MM.1S (cell line): ENCODE data around the gene TRIM59.

Source experiments
- DNase-seq: peaks from one replicate; pipeline ENCODE4 v3.0.0-alpha.2; 2015
- H2AFZ ChIP-seq: fragments of 300-600 bp; sonication (generic); 2 replicates; pipeline ENCODE4 v1.6.0; 2016; ENCODE audit warnings: antibody characterized with exemption, low read length
- H3F3A ChIP-seq: fragments of 300-600 bp; sonication (generic); 2 replicates; pipeline ENCODE4 v1.6.1; 2016; ENCODE audit warnings: mild to moderate bottlenecking, antibody characterized with exemption, low read length, moderate library complexity, mixed read lengths; ENCODE audit not compliant: insufficient read depth
- H3K27ac ChIP-seq: fragments of 300-600 bp; sonication (generic); 2 replicates; pipeline ENCODE4 v1.5.1; 2016; ENCODE audit warnings: mild to moderate bottlenecking, low read length
- H3K27me3 ChIP-seq: fragments of 300-600 bp; sonication (generic); replicated peaks from 2 replicates; pipeline ENCODE4 v1.6.0; 2016; ENCODE audit warnings: low read length; ENCODE audit not compliant: insufficient read depth
- H3K36me3 ChIP-seq: fragments of 300-600 bp; sonication (generic); replicated peaks from 2 replicates; pipeline ENCODE4 v1.6.1; 2016; ENCODE audit warnings: mild to moderate bottlenecking, low read length, mixed read lengths; ENCODE audit not compliant: insufficient read depth
- H3K4me1 ChIP-seq: fragments of 300-600 bp; sonication (generic); 2 replicates; pipeline ENCODE4 v1.6.1; 2016; ENCODE audit warnings: low read length, mixed read lengths
- H3K4me2 ChIP-seq: fragments of 300-600 bp; sonication (generic); 2 replicates; pipeline ENCODE4 v1.6.0; 2016; ENCODE audit warnings: low read depth, low read length
- H3K4me3 ChIP-seq: fragments of 300-600 bp; sonication (generic); 2 replicates; pipeline ENCODE4 v1.5.1; 2016; ENCODE audit warnings: low read length, mixed read lengths
- H3K79me2 ChIP-seq: fragments of 300-600 bp; sonication (generic); 2 replicates; pipeline ENCODE4 v1.6.1; 2016; ENCODE audit warnings: mixed run types, low read length, mixed read lengths
- H3K9ac ChIP-seq: fragments of 300-600 bp; sonication (generic); 2 replicates; pipeline ENCODE4 v1.6.1; 2016; ENCODE audit warnings: low read length, mixed read lengths
- H3K9me2 ChIP-seq: fragments of 300-600 bp; sonication (generic); replicated peaks from 2 replicates; pipeline ENCODE4 v1.6.1; 2016; ENCODE audit warnings: mild to moderate bottlenecking, low read length, mixed read lengths; ENCODE audit not compliant: insufficient read depth
- H3K9me3 ChIP-seq: fragments of 300-600 bp; sonication (generic); replicated peaks from 2 replicates; pipeline ENCODE4 v1.6.1; 2016; ENCODE audit warnings: mild to moderate bottlenecking, low read length, mixed read lengths; ENCODE audit not compliant: insufficient read depth
- H4K20me1 ChIP-seq: fragments of 300-600 bp; sonication (generic); 2 replicates; pipeline ENCODE4 v1.6.1; 2016; ENCODE audit warnings: mild to moderate bottlenecking, low read length, moderate library complexity, mixed read lengths; ENCODE audit not compliant: insufficient read depth
- EZH2 ChIP-seq: fragments of 300-600 bp; sonication (generic); optimal IDR thresholded peaks from 2 replicates; pipeline ENCODE3; 2017; ENCODE audit warnings: low read depth, mild to moderate bottlenecking, antibody characterized with exemption, low read length, mixed read lengths
- EZH2phosphoT487 ChIP-seq: fragments of 300-600 bp; sonication (generic); IDR thresholded peaks from 2 replicates; pipeline ENCODE4 v1.6.1; 2018; ENCODE audit warnings: antibody characterized with exemption, low read length
- TF ChIP-seq, protein P1 (sequence below): fragments of 300-600 bp; sonication (generic); IDR thresholded peaks from 2 replicates; pipeline ENCODE4 v1.5.1; 2016; ENCODE audit warnings: antibody characterized with exemption, low read length, mixed read lengths

Gene TRIM59

DNA sequence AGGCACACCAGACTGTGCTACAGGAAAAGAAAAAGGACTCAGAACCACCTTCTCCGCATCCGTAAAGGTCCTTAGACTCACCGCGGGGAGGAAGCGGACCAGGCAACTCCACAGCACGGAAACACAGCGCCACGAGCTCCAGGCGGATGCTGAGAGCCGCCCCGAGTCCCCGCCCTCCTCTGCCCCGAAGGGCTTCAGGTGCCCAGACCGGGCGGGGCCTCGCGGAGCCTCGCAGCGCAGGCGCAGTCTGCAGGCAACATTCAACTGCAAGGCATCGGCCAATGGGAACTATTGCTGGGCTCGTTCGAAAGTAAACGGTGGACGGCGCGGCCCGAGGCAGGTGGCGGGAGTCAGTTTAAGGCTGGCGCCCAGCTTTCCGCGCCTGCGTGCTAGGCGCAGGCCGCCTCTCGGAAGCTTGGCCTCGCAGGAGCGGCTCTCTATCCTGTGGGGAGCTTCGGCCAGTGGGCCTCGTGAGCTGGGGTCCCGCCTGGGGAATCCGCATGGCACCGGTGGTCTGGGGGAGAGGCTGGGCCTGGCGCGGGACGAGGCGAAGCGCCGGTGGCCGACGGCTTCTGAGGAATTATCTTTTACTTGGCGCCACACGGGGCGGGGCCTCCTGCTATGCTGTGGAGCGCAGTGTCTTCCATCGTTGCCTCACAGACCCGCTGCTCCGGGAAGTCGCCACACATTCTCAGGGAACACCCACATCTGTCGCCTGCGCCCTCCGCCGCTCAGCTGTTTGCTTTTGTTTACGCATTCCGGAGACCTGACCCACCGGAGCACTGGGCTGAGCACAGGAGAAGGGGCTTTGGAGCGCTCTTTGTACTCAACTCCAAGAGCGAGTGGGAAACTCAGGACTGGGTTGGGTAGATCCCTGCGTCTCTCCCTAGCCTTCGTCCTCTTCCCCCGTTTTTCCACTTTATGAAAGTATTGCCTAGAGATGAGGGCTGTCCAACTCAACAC is at the start of gene TRIM59:
TRIM59 (minus strand) TSS at position 151 of the 963 bp plus-strand sequence. CDS start 10,603 bp downstream, outside the sequence.
- H3K9ac ChIP-seq = peak within 1 kb of the TSS; percentile 72
- peaks cover 15% of the 10 kb centered on the region for H3K4me1 ChIP-seq
- 0 out of 2 replicates have a peak, but pooled peaks cover 5% of the 10 kb centered on the region for H3K36me3 ChIP-seq
- no peaks in the 10 kb centered on the region for H3K9me3 ChIP-seq
- H3K79me2 ChIP-seq = peaks cover 43% of the 10 kb centered on the region
- H3K27me3 ChIP-seq = no peaks in the 10 kb centered on the region
- peak within 1 kb of the TSS; percentile 81 for H3K27ac ChIP-seq
- no peaks in the 10 kb centered on the region for H4K20me1 ChIP-seq
- peak within 1 kb of the TSS; percentile 75 for H3K4me2 ChIP-seq
- no peak for TF ChIP-seq EZH2phosphoT487
- TF ChIP-seq EZH2 = no peak
- TF ChIP-seq, protein P1, sequence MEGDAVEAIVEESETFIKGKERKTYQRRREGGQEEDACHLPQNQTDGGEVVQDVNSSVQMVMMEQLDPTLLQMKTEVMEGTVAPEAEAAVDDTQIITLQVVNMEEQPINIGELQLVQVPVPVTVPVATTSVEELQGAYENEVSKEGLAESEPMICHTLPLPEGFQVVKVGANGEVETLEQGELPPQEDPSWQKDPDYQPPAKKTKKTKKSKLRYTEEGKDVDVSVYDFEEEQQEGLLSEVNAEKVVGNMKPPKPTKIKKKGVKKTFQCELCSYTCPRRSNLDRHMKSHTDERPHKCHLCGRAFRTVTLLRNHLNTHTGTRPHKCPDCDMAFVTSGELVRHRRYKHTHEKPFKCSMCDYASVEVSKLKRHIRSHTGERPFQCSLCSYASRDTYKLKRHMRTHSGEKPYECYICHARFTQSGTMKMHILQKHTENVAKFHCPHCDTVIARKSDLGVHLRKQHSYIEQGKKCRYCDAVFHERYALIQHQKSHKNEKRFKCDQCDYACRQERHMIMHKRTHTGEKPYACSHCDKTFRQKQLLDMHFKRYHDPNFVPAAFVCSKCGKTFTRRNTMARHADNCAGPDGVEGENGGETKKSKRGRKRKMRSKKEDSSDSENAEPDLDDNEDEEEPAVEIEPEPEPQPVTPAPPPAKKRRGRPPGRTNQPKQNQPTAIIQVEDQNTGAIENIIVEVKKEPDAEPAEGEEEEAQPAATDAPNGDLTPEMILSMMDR = peak; percentile 15; the same call in 1 of the 2 replicates
- H3F3A ChIP-seq = peaks cover 13% of the 10 kb centered on the region
- H3K4me3 ChIP-seq = peak within 1 kb of the TSS; percentile 86
- H3K9me2 ChIP-seq = no peaks in the 10 kb centered on the region
- peak; percentile 100 for DNase-seq
- peak within 1 kb of the TSS; percentile 75 for H2AFZ ChIP-seq

DNA sequence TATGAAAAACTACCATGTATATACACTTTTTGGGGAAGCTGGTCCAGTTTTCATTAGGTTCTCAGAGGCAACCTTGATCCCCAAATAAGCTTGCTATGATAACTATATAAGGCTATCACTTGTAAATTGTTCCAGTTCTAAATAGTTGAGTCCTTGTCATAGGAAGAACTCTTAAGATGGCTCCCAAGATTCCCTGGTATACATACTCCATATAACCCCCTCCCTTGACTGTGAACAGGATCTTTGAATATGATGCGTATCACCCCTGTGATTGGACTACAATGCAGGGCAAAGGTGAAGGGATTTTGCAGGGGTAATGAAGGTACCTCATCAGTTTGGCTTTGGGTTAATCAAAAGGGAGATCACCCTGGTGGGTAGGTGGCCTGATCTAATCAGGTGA is 48.6 kb upstream of the TRIM59 start:
- H2AFZ ChIP-seq = no peak overlapping the region
- no peaks in the 10 kb centered on the region for H3F3A ChIP-seq
- H3K36me3 ChIP-seq = peaks cover 5% of the 10 kb centered on the region
- no peaks in the 10 kb centered on the region for H3K9me2 ChIP-seq
- no peaks in the 10 kb centered on the region for H3K27me3 ChIP-seq
- no peak for DNase-seq
- no peak for TF ChIP-seq EZH2phosphoT487
- TF ChIP-seq, protein P1 = no peak
- no peak for TF ChIP-seq EZH2
- no peak overlapping the region for H3K27ac ChIP-seq
- H3K4me2 ChIP-seq = no peak overlapping the region
- H3K4me1 ChIP-seq = no peaks in the 10 kb centered on the region
- no peak overlapping the region for H3K9ac ChIP-seq
- H3K9me3 ChIP-seq = no peaks in the 10 kb centered on the region
- no peak overlapping the region for H3K4me3 ChIP-seq
- H4K20me1 ChIP-seq = no peaks in the 10 kb centered on the region
- no peaks in the 10 kb centered on the region for H3K79me2 ChIP-seq

- Histone ChIP-seq H3K9me3 (no peaks in the 10 kb centered on the region), H3K9ac (no peak overlapping the region), H3K4me3 (no peak overlapping the region), H3F3A (no peaks in the 10 kb centered on the region; the same call in 1 of the 2 replicates), H3K9me2 (no peaks in the 10 kb centered on the region), H3K27me3 (no peaks in the 10 kb centered on the region), H3K79me2 (no peaks in the 10 kb centered on the region), H3K36me3 (no peaks in the 10 kb centered on the region), H3K4me1 (no peaks in the 10 kb centered on the region), H2AFZ (no peak overlapping the region), H3K4me2 (no peak overlapping the region), H4K20me1 (no peaks in the 10 kb centered on the region), H3K27ac (no peak overlapping the region)
- no peak for TF ChIP-seq EZH2
- TF ChIP-seq, protein P1 = no peak
- TF ChIP-seq EZH2phosphoT487 = no peak
- no peak for DNase-seq
Observed at GRCh38 chr3:160490166-160490565, 40.6 kb upstream of the TRIM59 start.
